ENCODE results near the gene KIT.

The KIT gene

DNA sequence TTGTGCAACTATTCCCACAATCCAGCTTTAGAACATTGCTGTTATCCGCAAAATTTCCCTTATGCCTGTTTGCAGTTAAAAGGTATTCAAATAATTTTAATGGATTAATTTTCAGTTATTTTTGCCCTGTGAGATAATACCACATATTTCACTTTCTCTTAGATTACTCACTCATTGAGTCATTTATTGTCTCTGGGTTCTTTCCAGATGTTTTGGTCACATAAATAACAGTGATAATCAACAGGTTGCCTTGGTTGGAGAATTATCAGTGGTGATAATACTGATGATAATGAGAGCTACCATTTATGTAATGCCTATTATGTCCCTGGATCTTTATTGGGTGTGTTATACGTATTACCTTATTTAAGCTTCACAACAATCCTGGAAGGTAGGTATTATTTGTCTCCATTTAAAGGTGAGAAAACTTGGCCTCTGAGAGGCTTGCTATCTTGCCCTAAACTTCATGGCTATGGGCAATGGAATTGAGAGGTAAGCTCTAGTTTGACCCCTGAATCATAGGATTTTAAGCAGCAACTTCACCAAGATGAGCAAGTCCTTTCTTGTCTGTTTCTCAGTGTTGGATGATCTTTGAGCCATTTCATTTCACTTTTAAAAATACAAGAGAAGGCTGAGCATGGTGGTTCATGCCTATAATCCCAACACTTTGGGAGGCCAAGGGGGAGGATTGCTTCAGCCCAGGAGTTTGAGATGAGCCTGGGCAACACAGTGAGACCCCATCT, 87.4 kb downstream of the KIT start:
- no peak for DNase-seq (ENCODE audit: low read depth)

DNA sequence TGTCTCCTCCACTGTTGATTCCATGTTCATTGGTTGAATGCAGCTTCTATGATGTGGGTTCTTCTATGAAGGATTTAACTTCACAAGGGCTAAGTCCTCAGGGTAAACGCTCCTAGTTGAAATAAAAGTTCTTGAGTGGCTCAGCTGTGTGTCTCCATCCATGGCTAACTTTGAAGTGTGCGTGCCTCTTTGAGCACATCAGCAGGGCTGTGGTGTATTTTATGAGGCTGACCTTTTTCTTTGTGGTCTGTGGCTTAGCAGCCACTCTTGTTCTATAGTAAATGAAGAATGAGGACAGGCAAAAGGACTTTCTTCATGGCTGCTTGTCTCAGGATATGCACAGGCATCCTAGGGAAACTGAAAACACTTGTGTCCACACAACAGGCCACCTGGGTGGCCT, 88.5 kb downstream of the KIT start:
- DNase-seq (ENCODE audit: low read depth) = no peak

DNA sequence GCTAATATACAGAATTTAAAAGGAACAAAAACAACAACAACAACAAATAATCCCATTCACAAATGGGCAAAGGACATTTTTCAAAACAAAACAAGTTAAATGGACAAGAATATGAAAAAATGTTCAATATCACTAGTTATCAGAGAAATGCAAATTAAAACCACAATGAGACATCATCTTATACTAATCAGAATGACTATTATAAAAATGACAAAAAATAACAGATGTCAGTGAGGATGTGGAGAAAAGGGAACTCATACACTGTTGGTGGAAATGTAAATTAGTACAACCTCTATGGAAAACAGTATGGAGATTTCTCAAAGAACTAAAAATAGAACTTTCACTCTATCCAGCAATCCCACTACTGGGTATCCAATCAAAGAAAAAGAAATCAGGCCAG, 92.6 kb downstream of the KIT start:
- DNase-seq (ENCODE audit: low read depth) = no peak

- DNase-seq (ENCODE audit: low read depth) = no peak
Observed at GRCh38 chr4:54754394-54754793, 96.6 kb downstream of the KIT start.

DNA sequence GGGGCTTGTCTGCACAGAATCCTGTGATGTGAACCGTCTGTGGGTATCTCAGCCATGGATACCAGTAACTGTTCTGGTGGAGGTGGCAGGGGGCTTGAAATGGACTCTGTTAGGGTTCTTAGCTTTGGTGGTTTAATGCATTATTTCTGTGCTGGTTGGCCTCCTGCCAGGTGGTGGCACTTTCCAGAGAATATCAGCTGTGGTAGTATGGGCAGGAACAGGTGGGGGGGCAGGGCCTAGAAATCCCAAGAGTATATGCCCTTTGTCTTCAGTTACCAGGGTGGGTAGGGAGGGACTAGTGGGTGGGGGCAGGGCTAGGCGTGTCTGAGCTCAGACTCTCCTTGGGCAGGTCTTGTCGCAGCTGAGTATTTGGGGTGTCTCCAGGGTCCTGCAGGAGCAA, 106.7 kb downstream of the KIT start:
- no peak for DNase-seq (ENCODE audit: low read depth)

DNA sequence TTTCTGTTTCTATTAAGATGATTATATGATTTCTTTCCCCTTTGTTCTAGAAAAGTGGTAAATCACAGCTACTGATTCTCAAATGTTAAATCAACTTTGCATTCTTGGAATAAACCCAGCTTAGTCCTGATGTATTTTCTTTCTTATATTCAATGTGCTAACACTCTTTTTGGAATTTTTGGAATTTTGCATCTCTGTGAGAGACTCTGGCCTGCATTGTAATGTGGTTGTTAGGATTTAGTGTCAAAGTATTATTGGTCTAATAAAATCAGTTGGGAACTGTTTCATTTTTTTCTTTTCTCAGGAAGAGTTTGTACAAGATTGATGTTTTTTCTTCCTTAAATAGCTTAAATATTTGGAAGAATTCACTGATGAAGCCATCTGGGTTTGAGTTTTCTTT, 109.6 kb downstream of the KIT start:
- no peak for DNase-seq (ENCODE audit: low read depth)

DNA sequence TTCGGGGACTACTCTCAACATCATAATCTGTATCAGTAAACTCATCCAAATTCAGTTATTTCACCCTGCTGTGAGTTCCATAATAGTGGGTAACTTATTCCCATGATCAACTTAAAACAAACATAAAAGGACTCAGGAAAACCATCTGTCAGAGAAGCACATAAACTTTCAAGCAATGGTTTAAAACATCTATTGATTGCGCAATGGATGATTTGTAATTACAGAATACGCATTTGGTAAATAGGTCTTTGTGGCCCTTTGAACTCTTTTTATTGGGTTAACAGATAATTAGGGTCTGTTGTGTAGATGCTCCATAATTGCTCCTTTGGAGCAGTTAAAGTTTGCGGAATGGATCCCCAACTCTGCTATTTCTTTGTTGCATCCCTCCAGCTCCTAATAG, 115.3 kb downstream of the KIT start:
- DNase-seq (ENCODE audit: low read depth) = no peak

GRCh38 chr4:54779036-54779435, 121.3 kb downstream of the KIT start:
- no peak for DNase-seq (ENCODE audit: low read depth)

DNA sequence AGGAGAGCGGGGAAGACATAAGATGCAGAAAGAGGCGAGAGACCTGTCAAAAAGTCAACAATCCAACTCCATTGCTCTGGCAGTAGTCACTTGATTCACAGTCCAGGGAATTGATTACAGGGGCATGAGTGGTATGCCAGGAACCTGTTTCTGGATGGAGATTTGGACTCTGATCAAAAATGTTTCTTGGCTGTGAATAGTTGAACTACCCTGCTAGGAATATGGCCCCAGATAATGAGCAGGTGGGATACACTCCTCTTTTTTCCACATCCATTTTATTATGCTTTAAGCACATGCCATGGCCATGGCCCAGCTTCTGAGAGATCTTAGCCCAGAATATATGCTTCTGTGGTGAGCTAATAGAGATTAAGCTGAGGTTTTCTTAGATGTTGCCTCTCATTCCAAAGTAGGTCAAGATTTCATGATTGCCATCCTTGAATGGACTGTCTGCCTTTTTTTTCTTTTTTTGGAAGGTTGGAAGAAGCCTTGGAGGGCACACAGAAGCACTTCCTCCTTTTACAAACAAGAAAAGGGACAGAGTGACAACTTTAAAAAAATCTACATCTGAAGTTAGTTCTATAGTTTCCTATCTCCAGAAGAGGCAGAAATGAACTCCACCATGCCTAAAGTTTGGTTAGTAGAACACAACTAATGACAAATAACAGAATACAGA, 121.9 kb downstream of the KIT start:
- DNase-seq (ENCODE audit: low read depth) = no peak

GRCh38 chr4:54780149-54780495, 122.4 kb downstream of the KIT start:
- DNase-seq (ENCODE audit: low read depth) = no peak

DNA sequence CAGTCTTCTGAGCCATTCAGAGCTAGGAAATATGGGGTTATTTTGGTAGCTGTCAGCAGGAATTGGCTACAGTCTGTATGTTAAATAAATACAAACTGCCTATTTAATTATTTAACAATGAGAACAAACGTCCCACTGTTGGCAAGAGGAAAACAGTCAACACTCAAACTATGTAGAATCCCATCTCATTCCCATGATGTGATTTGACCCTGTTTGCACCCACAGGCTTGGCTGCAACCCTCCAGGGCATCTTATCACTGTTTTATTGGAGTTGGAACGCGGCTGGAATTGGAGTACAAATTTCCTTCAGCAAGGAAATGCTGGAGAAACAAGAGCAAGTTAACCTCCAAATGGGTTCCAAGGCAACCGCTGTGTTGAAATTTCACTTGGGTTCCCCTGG, 124.0 kb downstream of the KIT start:
- no peak for DNase-seq (ENCODE audit: low read depth)

- no peak for DNase-seq (ENCODE audit: low read depth)
Observed at GRCh38 chr4:54783402-54784110, 125.8 kb downstream of the KIT start.

GRCh38 chr4:54784161-54784671, 126.5 kb downstream of the KIT start:
- peak; percentile 31 for DNase-seq (ENCODE audit: low read depth)

All from non-pigmented ciliary epithelial cell (primary cell).